AG09309 (cell line): ENCODE data around the gene C1QTNF4.
A peak's percentile ranks its signal among the peaks of the same experiment; 100 is the strongest.
"Not testable (repeated sequence)": the region's sequence is repeated elsewhere in the genome, so short reads cannot be mapped to it uniquely, and the experiment has no call there.

Experiments used
- DNase-seq: peaks from one replicate; pipeline ENCODE4 v3.0.0-alpha.2; 2010; ENCODE audit warnings: low read depth
- H3K4me3 ChIP-seq: 2 replicates; pipeline ENCODE4 v1.5.1; 2011; ENCODE audit warnings: mild to moderate bottlenecking, low read depth, low read length, moderate library complexity; ENCODE audit not compliant: control insufficient read depth
- TF ChIP-seq, protein P1 (sequence below): IDR thresholded peaks from 2 replicates; pipeline ENCODE4 v1.5.1; 2011; ENCODE audit warnings: mild to moderate bottlenecking, low read depth, low read length, inconsistent platforms; ENCODE audit not compliant: insufficient read depth, control insufficient read depth; ENCODE audit errors: missing control alignments

The C1QTNF4 gene

DNA sequence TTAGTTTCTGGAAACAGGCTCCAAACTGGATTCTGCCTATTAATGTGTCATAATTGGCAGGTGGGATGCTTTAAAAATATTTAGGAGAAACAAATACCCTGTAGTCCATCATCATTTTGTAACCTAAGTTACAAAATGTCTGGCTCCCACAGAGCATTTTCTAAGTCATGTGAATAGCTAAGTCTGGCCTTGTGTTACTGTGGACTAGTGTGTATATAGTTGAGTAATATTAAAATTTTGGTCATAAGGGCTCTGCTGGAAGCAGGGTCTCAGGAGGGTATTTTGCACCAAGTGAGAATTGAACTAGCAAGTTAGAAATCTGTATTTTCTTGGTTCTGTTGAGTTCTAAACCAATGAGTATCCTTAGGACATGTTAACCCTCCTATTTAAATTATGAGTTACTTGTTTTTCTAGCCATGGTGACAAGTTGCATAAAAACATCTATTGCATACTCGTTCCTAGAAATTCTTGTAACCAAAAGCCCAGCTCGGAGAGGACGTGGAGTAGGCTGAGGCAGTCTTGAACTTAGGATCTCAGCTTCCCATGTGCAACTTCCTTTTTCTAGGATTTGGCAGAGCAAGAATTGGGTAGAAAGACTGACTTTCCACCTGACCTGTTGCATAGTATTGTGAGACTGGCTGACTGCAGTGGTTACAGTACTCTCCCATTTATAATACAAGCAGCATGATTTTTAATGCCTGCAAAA is 23.4 kb downstream of the C1QTNF4 start:
- TF ChIP-seq, protein P1, sequence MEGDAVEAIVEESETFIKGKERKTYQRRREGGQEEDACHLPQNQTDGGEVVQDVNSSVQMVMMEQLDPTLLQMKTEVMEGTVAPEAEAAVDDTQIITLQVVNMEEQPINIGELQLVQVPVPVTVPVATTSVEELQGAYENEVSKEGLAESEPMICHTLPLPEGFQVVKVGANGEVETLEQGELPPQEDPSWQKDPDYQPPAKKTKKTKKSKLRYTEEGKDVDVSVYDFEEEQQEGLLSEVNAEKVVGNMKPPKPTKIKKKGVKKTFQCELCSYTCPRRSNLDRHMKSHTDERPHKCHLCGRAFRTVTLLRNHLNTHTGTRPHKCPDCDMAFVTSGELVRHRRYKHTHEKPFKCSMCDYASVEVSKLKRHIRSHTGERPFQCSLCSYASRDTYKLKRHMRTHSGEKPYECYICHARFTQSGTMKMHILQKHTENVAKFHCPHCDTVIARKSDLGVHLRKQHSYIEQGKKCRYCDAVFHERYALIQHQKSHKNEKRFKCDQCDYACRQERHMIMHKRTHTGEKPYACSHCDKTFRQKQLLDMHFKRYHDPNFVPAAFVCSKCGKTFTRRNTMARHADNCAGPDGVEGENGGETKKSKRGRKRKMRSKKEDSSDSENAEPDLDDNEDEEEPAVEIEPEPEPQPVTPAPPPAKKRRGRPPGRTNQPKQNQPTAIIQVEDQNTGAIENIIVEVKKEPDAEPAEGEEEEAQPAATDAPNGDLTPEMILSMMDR, result no peak
- no peak overlapping the region for H3K4me3 ChIP-seq
- DNase-seq, result no peak

DNA sequence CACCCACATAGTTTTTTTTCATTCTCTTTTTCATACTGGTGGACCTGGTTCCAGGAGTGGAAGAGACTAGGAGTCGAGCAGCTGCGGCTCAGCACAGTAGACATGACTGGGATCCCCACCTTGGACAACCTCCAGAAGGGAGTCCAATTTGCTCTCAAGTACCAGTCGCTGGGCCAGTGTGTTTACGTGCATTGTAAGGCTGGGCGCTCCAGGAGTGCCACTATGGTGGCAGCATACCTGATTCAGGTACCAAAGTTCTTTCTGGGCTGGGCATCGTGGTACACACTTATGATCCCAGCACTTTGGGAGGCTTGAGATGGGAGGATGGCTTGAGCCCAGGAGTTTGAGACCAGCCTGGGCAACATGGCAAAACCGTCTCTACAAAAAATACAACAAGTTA is 24.6 kb downstream of the C1QTNF4 start:
- H3K4me3 ChIP-seq, result no peak overlapping the region
- DNase-seq, result no peak
- TF ChIP-seq, protein P1, result no peak

DNA sequence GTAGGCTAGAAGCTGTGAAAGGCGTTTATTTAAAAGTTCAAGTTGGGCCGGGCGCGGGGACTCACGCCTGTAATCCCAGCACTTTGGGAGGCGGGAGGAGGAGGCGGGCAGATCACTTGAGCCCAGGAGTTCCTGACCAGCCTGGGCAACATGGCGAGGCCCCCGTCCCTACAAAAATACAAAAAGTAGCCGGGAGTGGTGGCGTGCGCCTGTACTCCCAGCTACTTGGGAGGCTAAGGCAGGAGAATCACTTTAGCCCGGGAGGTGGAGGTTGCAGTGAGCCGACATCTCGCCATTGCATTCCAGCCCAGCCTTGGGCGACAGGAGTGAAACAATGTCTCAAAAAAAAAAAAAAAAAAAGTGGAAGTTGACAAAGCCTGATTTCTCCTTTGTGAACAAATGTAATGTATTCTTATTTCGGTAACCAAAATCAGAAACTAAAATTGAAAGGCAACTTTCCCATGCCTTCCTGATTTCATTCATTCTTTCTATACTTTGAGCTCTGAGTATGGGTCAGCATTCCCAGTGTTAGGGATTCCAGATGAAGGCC is 28.0 kb downstream of the C1QTNF4 start:
- TF ChIP-seq, protein P1, result no peak
- H3K4me3 ChIP-seq, result peak overlapping the region; percentile 64
- no peak for DNase-seq

DNA sequence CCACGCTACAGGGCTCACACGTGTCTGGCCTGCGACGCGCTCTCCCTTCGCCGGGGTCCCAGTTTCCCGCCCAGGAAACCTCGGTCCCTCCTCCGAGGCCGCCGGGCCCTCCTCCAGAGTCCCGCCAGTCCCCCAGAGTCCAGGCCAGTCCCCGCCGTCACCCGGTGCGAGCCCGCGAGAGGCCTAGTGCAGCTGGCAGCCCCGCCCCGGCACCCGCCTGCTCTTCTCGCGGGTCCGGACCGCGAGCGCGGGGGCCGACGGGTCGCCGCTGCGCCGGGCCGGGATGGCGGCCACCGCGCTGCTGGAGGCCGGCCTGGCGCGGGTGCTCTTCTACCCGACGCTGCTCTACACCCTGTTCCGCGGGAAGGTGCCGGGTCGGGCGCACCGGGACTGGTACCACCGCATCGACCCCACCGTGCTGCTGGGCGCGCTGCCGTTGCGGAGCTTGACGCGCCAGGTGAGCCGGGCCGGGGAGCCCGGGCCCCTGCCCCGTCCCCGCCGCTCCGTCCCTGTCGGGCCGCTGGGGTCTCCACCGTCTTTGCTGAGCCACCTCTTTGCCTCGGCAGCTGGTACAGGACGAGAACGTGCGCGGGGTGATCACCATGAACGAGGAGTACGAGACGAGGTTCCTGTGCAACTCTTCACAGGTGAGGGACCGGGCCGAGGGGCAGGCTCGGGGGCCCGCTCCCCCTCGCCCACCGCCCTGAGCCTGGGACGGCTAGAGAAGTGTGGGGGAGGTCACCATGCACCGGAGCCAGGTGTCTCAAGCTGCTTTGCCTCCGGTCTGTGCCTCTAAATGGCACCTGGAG is 28.7 kb downstream of the C1QTNF4 start, which contains the start of gene PTPMT1:
TSS of gene PTPMT1 (plus strand) at position 260 of the 809 bp plus-strand sequence. CDS start at position 284, 24 bp downstream.
- H3K4me3 ChIP-seq, result peak within 1 kb of the TSS; percentile 64
- no peak for DNase-seq
- TF ChIP-seq, protein P1, result no peak

DNA sequence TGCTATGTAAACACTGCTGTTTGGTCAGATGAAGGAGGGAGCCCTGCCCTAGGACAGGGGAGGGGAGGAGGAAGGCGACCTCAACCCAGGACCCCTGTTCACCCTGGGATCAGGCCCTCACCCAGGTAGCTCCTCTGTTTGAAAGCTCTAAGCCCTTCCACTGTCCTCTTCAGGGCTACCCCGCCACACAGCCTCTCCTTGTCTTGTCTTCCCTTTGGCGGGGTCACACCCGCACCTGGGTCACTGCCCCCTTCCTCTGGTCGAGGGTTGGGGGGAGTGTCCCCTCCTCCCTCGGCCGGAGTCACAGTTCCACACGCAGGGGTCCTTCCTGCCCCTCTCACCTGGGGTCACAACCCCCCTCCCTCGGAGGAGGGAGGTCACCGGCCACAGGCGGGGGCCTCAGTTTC is 29.3 kb downstream of the C1QTNF4 start:
- no peak for DNase-seq
- TF ChIP-seq, protein P1, result no peak
- peak overlapping the region; percentile 64 for H3K4me3 ChIP-seq

DNA sequence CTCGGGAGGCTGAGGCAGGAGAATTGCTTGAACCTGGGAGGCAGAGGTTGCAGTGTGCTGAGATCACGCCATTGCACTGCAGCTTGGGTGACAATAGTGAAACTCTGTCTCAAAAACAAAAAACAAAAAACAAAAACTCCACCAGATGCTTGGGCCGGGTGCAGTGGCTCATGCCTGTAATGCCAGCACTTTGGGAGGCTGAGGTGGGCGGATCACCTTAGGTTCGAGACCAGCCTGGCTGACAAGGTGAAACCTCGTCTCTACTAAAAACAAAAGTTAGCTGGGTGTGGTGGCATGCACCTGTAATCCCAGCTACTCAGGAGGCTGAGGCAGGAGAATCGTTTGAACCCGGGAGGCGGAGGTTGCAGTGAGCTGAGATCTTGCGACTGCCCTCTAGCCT is 29.8 kb downstream of the C1QTNF4 start:
- H3K4me3 ChIP-seq, DNase-seq: not testable (repeated sequence)

DNA sequence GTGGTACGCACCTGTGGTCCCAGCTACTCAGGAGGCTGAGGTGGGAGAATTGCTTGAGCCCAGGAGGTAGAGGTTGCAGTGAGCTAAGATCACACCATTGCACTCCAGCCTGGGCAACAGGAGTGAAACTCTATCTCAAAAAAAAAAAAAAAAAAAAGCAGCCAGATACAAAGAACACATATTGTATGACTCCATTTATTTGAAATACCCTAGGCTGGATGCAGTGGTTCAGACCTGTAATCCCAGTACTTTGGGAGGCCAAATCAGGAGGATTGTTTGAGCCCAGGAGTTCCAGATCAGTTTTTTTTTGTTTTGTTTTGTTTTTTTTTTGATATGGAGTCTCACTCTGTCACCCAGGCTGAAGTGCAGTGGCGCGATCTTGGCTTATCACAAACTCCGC is 31.8 kb downstream of the C1QTNF4 start:
- not testable (repeated sequence) for DNase-seq, H3K4me3 ChIP-seq
